MCF 10A (cell line): ENCODE data around the gene RGS7. TPM values are rescaled to one million over a fixed set of nuclear protein-coding genes. Genes with fewer than 3 reads are reported as not detected.
A peak's percentile ranks its signal among the peaks of the same experiment; 100 is the strongest.

Source experiments
- BruUV-seq: library from RNA; stranded (reverse); fragments of 400-500 nt; replicated peaks from 2 replicates; lab custom pipeline; 2021; lab: Mats Ljungman, UMichigan
- CTCF ChIA-PET: fragments of 300-600 bp; sonication (Branson Sonifier 250); formaldehyde crosslinking; extraction: SDS; loops from one replicate; lab custom pipeline; 2021; ENCODE audit warnings: antibody characterized with exemption, inconsistent platforms; lab: Yijun Ruan, JAX
- POLR2A ChIA-PET: fragments of 300-600, 350-650 bp; sonication (Branson Sonifier 250); formaldehyde crosslinking; extraction: SDS; loops from one replicate; lab custom pipeline; 2020; ENCODE audit warnings: antibody characterized with exemption, inconsistent platforms; lab: Yijun Ruan, JAX
- DNase-seq: peaks from one replicate; pipeline ENCODE4 v3.0.0-alpha.2; 2018; ENCODE audit not compliant: unreplicated experiment
- H3K27ac Mint-ChIP-seq: one replicate; pipeline ENCODE4 v1.8.0; 2022; ENCODE audit warnings: mild to moderate bottlenecking, low read depth, mixed read lengths; ENCODE audit not compliant: unreplicated experiment
- H3K27me3 Mint-ChIP-seq: one replicate; pipeline ENCODE4 v1.8.0; 2022; ENCODE audit warnings: mixed read lengths; ENCODE audit not compliant: insufficient read depth, unreplicated experiment
- H3K36me3 Mint-ChIP-seq: one replicate; pipeline ENCODE4 v1.8.0; 2022; ENCODE audit warnings: mild to moderate bottlenecking, moderate library complexity, mixed read lengths; ENCODE audit not compliant: insufficient read depth, unreplicated experiment
- H3K4me1 Mint-ChIP-seq: one replicate; pipeline ENCODE4 v1.8.0; 2022; ENCODE audit warnings: mixed read lengths; ENCODE audit not compliant: insufficient read depth, unreplicated experiment
- H3K4me3 Mint-ChIP-seq: one replicate; pipeline ENCODE4 v1.8.0; 2022; ENCODE audit warnings: mild to moderate bottlenecking, moderate library complexity, mixed read lengths; ENCODE audit not compliant: unreplicated experiment
- H3K9me3 Mint-ChIP-seq: one replicate; pipeline ENCODE4 v1.8.0; 2022; ENCODE audit warnings: mixed read lengths; ENCODE audit not compliant: unreplicated experiment
- intact Hi-C: fragments of 100-400 bp; cut with micrococcal nuclease; formaldehyde crosslinking; loops from 2 replicates; pipeline ENCODE4 v1.14.1; 2022
- total RNA-seq: library from RNA; stranded (reverse); gene quantifications from 2 replicates; pipeline ENCODE4 v1.2.3, GENCODE V29; 2022
- TF ChIP-seq, protein P1 (sequence below): fragments of 200-600 bp; IDR thresholded peaks from one replicate; pipeline ENCODE4 v1.8.0; 2022; ENCODE audit warnings: antibody characterized with exemption, mild to moderate bottlenecking; ENCODE audit not compliant: unreplicated experiment

RGS7 gene
- total RNA-seq, 1 experiment from 2014 or later: 0.42 TPM

DNA sequence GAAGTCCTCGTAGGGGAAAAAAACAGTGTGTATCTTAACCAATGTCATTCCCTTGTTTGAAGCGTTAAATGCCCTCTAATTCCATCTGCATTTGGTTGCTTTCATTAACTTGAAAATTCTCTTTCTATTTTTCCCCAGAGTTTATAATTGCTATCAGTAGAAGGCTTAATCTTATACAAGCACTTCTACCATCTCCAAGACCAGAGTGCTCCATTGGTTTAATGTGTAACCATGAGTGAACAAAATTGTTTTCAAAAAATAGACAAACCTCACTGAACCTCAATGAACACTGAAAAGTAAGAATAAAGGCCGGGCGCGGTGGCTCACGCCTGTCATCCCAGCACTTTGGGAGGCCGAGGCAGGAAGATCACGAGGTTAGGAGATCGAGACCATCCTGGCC is 141.3 kb downstream of the RGS7 start:
- H3K27me3 Mint-ChIP-seq: no peaks in the 10 kb centered on the region
- no peak for DNase-seq
- POLR2A ChIA-PET: no interaction called here
- CTCF ChIA-PET: interaction anchor here (0.7 kb wide), 1 partner anchor 151 kb away, joined by 3 read pairs; no protein-coding TSS in a partner anchor
- H3K4me3 Mint-ChIP-seq: no peak overlapping the region
- no peaks in the 10 kb centered on the region for H3K9me3 Mint-ChIP-seq
- TF ChIP-seq, protein P1, sequence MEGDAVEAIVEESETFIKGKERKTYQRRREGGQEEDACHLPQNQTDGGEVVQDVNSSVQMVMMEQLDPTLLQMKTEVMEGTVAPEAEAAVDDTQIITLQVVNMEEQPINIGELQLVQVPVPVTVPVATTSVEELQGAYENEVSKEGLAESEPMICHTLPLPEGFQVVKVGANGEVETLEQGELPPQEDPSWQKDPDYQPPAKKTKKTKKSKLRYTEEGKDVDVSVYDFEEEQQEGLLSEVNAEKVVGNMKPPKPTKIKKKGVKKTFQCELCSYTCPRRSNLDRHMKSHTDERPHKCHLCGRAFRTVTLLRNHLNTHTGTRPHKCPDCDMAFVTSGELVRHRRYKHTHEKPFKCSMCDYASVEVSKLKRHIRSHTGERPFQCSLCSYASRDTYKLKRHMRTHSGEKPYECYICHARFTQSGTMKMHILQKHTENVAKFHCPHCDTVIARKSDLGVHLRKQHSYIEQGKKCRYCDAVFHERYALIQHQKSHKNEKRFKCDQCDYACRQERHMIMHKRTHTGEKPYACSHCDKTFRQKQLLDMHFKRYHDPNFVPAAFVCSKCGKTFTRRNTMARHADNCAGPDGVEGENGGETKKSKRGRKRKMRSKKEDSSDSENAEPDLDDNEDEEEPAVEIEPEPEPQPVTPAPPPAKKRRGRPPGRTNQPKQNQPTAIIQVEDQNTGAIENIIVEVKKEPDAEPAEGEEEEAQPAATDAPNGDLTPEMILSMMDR: no peak
- no peak overlapping the region for H3K27ac Mint-ChIP-seq
- H3K36me3 Mint-ChIP-seq: no peaks in the 10 kb centered on the region
- H3K4me1 Mint-ChIP-seq: peaks cover 9% of the 10 kb centered on the region
- no TSS peak for BruUV-seq
- intact Hi-C loops: no loop called here

DNA sequence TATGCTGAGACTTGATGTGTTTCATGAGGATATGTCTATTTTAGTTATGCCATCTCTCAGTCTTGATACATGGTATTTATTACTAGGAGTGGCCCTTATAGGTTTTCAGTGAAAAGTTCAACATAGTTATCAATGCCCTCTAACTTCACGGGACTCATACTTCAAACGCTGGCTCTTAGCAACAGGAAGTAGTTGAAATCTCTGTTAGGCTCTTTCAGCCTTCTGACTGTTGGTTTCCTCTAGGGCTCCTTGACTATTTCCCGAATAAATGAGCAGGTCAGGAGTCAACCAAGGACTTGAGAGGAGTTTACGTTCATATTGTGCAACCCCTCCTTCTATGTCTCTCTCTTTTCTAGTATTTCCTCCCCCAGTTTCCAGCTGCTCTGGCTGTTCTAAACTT is 141.8 kb downstream of the RGS7 start:
- no peaks in the 10 kb centered on the region for H3K36me3 Mint-ChIP-seq
- no peaks in the 10 kb centered on the region for H3K9me3 Mint-ChIP-seq
- TF ChIP-seq, protein P1: no peak
- DNase-seq: no peak
- H3K4me1 Mint-ChIP-seq: peaks cover 9% of the 10 kb centered on the region
- H3K27ac Mint-ChIP-seq: no peak overlapping the region
- H3K4me3 Mint-ChIP-seq: no peak overlapping the region
- no TSS peak for BruUV-seq
- intact Hi-C loops: no loop called here
- no peaks in the 10 kb centered on the region for H3K27me3 Mint-ChIP-seq
- CTCF ChIA-PET: interaction anchor here (0.7 to 0.8 kb wide), 4 partner anchors 151 to 324 kb away, joined by 3 to 8 read pairs (median 6); no protein-coding TSS in a partner anchor
- POLR2A ChIA-PET: no interaction called here

DNA sequence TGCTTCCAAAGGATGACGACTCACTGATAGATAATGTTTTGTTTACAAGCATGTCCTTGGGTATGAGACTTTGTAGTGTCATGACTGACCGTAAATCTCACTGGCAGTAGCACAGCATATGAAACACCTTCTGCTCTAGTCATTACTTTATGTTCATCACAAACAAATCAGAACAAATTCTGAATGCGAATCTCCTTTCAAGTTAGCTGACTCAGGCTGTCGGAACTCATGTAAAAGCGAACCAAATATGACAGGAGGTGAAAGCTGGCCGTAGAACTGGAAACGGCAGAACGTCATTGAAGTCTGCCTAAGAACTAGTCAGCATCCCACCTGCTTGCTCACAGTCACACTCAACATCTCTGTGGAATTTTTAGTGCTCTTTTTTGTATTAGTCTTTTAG is 143.9 kb downstream of the RGS7 start:
- Mint-ChIP-seq H3K4me3 (peak overlapping the region; percentile 6), H3K27ac (no peak overlapping the region), H3K4me1 (peaks cover 9% of the 10 kb centered on the region), H3K36me3 (no peaks in the 10 kb centered on the region), H3K27me3 (no peaks in the 10 kb centered on the region), H3K9me3 (no peaks in the 10 kb centered on the region)
- DNase-seq: peak; percentile 34
- TF ChIP-seq, protein P1: no peak
- POLR2A ChIA-PET: interaction anchor here (0.6 kb wide), 1 partner anchor 171 kb away, joined by 3 read pairs; no protein-coding TSS in a partner anchor
- CTCF ChIA-PET: interaction anchor here (1.0 kb wide), 1 partner anchor 22 kb away, joined by 3 read pairs; no protein-coding TSS in a partner anchor
- intact Hi-C loops: no loop called here
- no TSS peak for BruUV-seq

DNA sequence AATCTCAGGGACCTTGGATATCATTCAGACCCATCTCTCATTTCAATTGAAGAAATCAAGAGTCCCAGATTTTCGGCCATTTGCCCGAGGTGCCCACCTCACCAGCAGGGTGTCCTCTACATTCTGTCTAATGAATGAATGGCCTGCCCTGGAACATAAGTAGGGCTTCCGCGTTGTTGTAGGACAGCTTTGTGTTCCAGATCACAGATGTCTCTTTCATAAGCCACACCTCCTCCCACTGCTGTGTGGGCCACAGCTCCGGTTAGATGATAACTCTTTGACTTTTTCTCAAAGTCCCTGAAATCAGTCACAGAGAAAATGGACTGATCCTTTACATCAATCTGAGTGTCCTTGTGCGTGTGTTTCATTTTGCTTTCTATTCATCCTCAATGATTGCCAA is 144.4 kb downstream of the RGS7 start:
- POLR2A ChIA-PET: interaction anchor here (0.6 kb wide), 1 partner anchor 171 kb away, joined by 3 read pairs; no protein-coding TSS in a partner anchor
- no peaks in the 10 kb centered on the region for H3K9me3 Mint-ChIP-seq
- H3K4me1 Mint-ChIP-seq: peaks cover 9% of the 10 kb centered on the region
- no peaks in the 10 kb centered on the region for H3K36me3 Mint-ChIP-seq
- CTCF ChIA-PET: interaction anchor here (0.7 to 1.3 kb wide), 2 partner anchors 337 to 481 kb away, joined by 3 read pairs; no protein-coding TSS in a partner anchor
- H3K27ac Mint-ChIP-seq: no peak overlapping the region
- DNase-seq: no peak
- intact Hi-C loops: no loop called here
- H3K27me3 Mint-ChIP-seq: no peaks in the 10 kb centered on the region
- TF ChIP-seq, protein P1: no peak
- no TSS peak for BruUV-seq
- no peak overlapping the region for H3K4me3 Mint-ChIP-seq
